ENCODE measurements around the gene ECHS1. TPM values are rescaled to one million over a fixed set of nuclear protein-coding genes. Genes with fewer than 3 reads are reported as not detected.
"Not testable (repeated sequence)": the region's sequence is repeated elsewhere in the genome, so short reads cannot be mapped to it uniquely, and the experiment has no call there.

The ECHS1 gene
- total and polyA plus RNA-seq, 4 donors: 52.1 to 115 (median 100) TPM

DNA sequence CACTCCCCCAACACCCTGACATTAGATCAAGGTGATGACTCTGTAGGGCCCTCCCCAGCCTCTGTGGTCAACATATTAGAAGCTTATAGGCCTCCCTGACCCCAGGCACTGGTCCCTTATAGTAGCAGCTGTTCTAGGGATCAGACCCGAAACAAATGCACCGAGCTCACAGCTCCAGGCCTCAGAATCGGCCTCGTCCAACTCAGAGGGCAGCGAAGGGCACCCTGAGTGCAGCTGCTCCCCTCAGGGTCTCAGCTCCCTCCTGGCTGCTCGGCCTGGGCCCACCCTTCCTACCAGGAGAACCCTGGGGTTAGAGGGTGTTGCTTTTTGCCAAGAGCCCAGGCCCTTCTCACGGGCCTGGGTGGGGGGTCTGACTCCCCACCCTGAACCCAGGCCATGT, 5.0 kb downstream of the ECHS1 start:
- H3K27ac ChIP-seq (ENCODE audit: low read depth, low read length): no peak overlapping the region
- no peak for DNase-seq (ENCODE audit: low read depth in 4 of 6, low spot score in 6 of 6)
- H3K36me3 ChIP-seq (ENCODE audit: control insufficient read depth, insufficient read depth, low read length): peaks cover 77% of the 10 kb centered on the region
- peaks cover 16% of the 10 kb centered on the region for H3K4me1 ChIP-seq (ENCODE audit: control insufficient read depth, insufficient read depth, low read length)
- no peaks in the 10 kb centered on the region for H3K9me3 ChIP-seq (ENCODE audit: control insufficient read depth, insufficient read depth, low read length)
- no peak overlapping the region for H3K4me3 ChIP-seq (ENCODE audit: low read depth, low read length)
- WGBS (ENCODE audit: insufficient coverage): 95% methylated on average over 5 of the region's 7 CpGs
- no peaks in the 10 kb centered on the region for H3K27me3 ChIP-seq (ENCODE audit: control insufficient read depth, insufficient read depth, low read length)

DNA sequence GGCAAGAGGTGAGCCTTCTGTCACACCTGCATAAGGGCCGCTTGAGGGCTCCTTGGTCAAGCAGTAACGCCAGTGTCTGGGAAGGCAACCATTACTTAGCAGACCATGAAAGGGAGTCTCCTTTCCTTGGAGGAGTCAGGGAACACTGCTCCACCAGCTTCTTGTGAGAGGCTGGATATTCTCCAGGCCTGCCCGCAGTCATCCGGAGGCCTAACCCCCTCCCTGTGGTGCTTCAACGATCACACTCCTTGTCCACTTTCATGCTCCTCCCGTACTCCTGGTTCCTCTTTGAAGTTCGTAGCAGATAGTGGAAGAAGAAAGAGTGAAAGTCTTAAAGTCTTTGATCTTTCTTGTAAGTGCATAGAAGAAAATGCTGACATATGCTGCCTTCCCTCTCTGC, 5.7 kb downstream of the ECHS1 start:
- peaks cover 14% of the 10 kb centered on the region for H3K4me1 ChIP-seq (ENCODE audit: control insufficient read depth, insufficient read depth, low read length)
- H3K27me3 ChIP-seq (ENCODE audit: control insufficient read depth, insufficient read depth, low read length); DNase-seq (ENCODE audit: low read depth in 4 of 6, low spot score in 6 of 6); H3K4me3 ChIP-seq (ENCODE audit: low read depth, low read length); H3K9me3 ChIP-seq (ENCODE audit: control insufficient read depth, insufficient read depth, low read length); H3K27ac ChIP-seq (ENCODE audit: low read depth, low read length): not testable (repeated sequence)
- WGBS (ENCODE audit: insufficient coverage): no CpG with 5 or more reads among the region's 7 CpGs
- peaks cover 84% of the 10 kb centered on the region for H3K36me3 ChIP-seq (ENCODE audit: control insufficient read depth, insufficient read depth, low read length)

DNA sequence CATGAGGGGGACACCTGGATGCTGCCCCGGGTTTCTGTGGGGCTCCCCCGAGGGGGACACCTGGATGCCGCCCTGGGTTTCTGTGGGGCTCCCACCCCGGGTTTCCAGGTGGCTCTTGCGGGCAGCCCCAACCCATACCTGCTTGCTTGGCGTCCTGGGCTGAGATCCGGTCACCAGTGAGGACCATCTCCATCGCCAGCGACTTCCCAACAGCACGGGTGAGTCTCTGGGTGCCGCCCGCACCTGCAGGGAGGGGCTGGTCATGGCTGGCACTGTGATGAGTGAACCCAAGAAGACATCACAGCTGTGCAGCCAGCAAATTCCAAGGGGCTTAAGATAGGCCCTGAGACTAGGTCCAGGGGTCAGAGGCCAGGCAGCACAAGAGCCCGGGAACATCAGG, 6.4 kb downstream of the ECHS1 start:
- Histone ChIP-seq H3K27me3 (ENCODE audit: control insufficient read depth, insufficient read depth, low read length) (no peaks in the 10 kb centered on the region), H3K4me1 (ENCODE audit: control insufficient read depth, insufficient read depth, low read length) (peaks cover 8% of the 10 kb centered on the region), H3K27ac (ENCODE audit: low read depth, low read length) (no peak overlapping the region), H3K9me3 (ENCODE audit: control insufficient read depth, insufficient read depth, low read length) (no peaks in the 10 kb centered on the region), H3K4me3 (ENCODE audit: low read depth, low read length) (no peak overlapping the region), H3K36me3 (ENCODE audit: control insufficient read depth, insufficient read depth, low read length) (peaks cover 86% of the 10 kb centered on the region)
- no peak for DNase-seq (ENCODE audit: low read depth in 4 of 6, low spot score in 6 of 6)
- WGBS (ENCODE audit: insufficient coverage): 94% methylated on average over 13 of the region's 13 CpGs

DNA sequence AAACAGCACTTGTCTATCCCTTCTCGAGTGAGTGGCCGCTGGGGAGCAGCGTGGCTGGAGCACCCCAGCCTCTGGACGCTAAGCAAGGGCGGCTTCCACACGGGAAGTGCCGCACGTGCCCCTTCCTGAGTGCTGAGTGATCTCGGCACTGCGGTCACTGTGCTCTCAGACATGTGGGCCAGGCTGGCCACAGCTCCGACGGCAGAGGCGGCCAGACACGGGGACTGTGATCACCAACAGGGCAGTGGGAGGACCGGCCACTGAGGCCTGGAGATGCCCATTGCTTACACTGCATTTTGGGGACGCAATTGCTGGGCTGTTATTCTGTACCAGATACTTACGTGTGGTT, 7.0 kb downstream of the ECHS1 start:
- Histone ChIP-seq H3K27me3 (ENCODE audit: control insufficient read depth, insufficient read depth, low read length) (no peaks in the 10 kb centered on the region), H3K36me3 (ENCODE audit: control insufficient read depth, insufficient read depth, low read length) (peaks cover 84% of the 10 kb centered on the region), H3K4me1 (ENCODE audit: control insufficient read depth, insufficient read depth, low read length) (peaks cover 3% of the 10 kb centered on the region), H3K4me3 (ENCODE audit: low read depth, low read length) (no peak overlapping the region), H3K9me3 (ENCODE audit: control insufficient read depth, insufficient read depth, low read length) (no peaks in the 10 kb centered on the region), H3K27ac (ENCODE audit: low read depth, low read length) (no peak overlapping the region)
- DNase-seq (ENCODE audit: low read depth in 4 of 6, low spot score in 6 of 6): no peak
- 87% methylated on average over 17 of the region's 17 CpGs for WGBS (ENCODE audit: insufficient coverage)

DNA sequence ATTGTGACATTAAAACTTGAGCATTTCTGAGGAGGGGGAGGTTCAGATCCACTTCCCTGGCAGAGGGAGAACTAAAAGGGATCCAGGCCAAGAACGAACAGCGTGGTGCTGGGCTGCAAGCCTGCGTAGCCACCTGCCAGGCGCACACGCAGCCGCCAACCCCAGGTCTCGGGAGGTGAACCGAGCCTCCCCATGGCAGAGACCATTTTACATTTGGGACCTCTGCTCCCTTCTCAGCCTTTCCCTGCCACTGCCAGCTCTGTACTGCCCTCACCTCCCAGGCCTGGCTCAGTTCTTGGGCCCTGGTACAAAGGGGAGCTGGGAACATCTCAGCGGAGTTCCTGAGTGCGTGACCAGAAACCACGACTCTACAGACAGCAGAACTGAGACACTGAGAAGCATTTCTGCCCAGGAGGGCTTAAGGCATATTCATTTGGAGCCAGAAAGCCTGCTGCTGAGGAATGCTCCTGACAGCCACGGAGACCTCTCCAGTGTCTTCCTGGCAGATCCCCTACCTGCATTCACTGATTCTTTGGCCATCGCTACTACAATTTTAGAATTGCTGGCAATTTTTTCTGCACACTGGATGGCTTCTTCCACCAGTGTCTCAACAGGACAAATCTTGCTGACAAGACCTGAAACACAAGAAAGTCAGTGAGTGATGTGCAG, 7.6 kb downstream of the ECHS1 start:
- peak in 1 of 6 donors; percentile 49 for DNase-seq (ENCODE audit: low read depth in 4 of 6, low spot score in 6 of 6)
- Histone ChIP-seq H3K36me3 (ENCODE audit: control insufficient read depth, insufficient read depth, low read length) (peaks cover 82% of the 10 kb centered on the region), H3K4me1 (ENCODE audit: control insufficient read depth, insufficient read depth, low read length) (peaks cover 3% of the 10 kb centered on the region), H3K9me3 (ENCODE audit: control insufficient read depth, insufficient read depth, low read length) (no peaks in the 10 kb centered on the region), H3K4me3 (ENCODE audit: low read depth, low read length) (no peak overlapping the region), H3K27me3 (ENCODE audit: control insufficient read depth, insufficient read depth, low read length) (no peaks in the 10 kb centered on the region), H3K27ac (ENCODE audit: low read depth, low read length) (no peak overlapping the region)
- 85% methylated on average over 13 of the region's 13 CpGs for WGBS (ENCODE audit: insufficient coverage)

DNA sequence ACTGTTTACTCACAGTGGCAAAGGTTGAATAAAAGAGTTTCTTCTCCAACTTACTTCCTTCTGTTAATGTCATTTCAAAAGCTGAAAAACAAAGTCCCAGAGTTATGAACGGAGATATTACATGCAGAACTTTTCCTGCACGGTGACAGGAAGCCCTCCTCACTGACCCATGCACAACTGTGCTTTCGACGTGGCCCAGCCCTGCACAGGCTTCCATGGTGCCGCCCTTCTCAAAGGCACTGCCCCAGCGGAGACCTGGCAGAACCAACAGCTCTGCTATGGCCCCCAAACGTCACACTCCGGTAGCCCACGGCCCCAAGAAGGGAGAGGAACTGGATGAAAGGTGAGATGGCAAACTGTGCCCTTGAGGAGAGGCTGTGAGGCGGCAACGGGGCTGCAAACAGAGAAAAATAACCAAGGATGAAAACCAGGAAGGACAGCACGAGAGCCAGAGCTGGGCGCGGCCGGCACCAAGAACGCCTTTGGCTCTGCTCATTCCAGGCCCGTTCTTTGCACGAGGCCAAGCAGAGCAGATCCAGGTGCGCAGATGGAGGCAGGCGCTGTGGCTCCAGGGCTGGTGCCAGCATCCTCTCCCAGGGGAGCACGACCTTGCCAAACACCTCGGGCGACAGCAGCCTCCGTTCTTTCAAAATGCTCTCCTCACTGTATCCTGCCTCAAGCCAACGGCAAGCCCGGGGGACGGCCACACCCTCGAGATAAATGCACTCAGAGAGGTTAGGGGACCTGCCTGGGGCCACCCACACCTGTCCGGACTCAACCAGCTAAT, 8.3 kb downstream of the ECHS1 start:
- no peak overlapping the region for H3K4me3 ChIP-seq (ENCODE audit: low read depth, low read length)
- peaks cover 78% of the 10 kb centered on the region for H3K36me3 ChIP-seq (ENCODE audit: control insufficient read depth, insufficient read depth, low read length)
- no peak overlapping the region for H3K27ac ChIP-seq (ENCODE audit: low read depth, low read length)
- peak in 1 of 6 donors; percentile 47 for DNase-seq (ENCODE audit: low read depth in 4 of 6, low spot score in 6 of 6)
- no peaks in the 10 kb centered on the region for H3K9me3 ChIP-seq (ENCODE audit: control insufficient read depth, insufficient read depth, low read length)
- peaks cover 3% of the 10 kb centered on the region for H3K4me1 ChIP-seq (ENCODE audit: control insufficient read depth, insufficient read depth, low read length)
- no peaks in the 10 kb centered on the region for H3K27me3 ChIP-seq (ENCODE audit: control insufficient read depth, insufficient read depth, low read length)
- 91% methylated on average over 27 of the region's 29 CpGs for WGBS (ENCODE audit: insufficient coverage)

DNA sequence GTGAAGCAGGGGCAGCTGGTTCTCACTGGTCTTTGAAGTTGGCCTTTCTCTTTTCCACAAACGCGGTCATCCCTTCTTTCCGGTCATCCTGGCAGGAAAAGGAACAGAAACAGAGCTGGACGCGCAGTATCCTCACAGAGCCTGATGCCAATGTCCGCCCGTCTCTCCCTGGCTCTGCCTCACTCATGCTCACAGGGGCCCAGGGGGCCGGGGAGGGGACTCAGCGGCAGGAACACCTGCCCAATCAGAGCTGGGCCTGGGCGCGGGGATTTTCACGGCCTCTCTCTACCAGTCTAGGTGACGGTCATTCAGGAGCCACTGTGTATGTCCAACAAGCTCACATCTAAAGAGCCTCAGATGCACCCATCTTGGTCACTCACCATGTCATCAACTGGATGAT, 10.3 kb downstream of the ECHS1 start:
- no peaks in the 10 kb centered on the region for H3K9me3 ChIP-seq (ENCODE audit: control insufficient read depth, insufficient read depth, low read length)
- peaks cover 59% of the 10 kb centered on the region for H3K36me3 ChIP-seq (ENCODE audit: control insufficient read depth, insufficient read depth, low read length)
- H3K27ac ChIP-seq (ENCODE audit: low read depth, low read length): no peak overlapping the region
- peaks cover 3% of the 10 kb centered on the region for H3K4me1 ChIP-seq (ENCODE audit: control insufficient read depth, insufficient read depth, low read length)
- H3K27me3 ChIP-seq (ENCODE audit: control insufficient read depth, insufficient read depth, low read length): no peaks in the 10 kb centered on the region
- whole genome bisulfite sequencing (ENCODE audit: insufficient coverage): 94% methylated on average over 13 of the region's 13 CpGs
- H3K4me3 ChIP-seq (ENCODE audit: low read depth, low read length): no peak overlapping the region
- no peak for DNase-seq (ENCODE audit: low read depth in 4 of 6, low spot score in 6 of 6)

DNA sequence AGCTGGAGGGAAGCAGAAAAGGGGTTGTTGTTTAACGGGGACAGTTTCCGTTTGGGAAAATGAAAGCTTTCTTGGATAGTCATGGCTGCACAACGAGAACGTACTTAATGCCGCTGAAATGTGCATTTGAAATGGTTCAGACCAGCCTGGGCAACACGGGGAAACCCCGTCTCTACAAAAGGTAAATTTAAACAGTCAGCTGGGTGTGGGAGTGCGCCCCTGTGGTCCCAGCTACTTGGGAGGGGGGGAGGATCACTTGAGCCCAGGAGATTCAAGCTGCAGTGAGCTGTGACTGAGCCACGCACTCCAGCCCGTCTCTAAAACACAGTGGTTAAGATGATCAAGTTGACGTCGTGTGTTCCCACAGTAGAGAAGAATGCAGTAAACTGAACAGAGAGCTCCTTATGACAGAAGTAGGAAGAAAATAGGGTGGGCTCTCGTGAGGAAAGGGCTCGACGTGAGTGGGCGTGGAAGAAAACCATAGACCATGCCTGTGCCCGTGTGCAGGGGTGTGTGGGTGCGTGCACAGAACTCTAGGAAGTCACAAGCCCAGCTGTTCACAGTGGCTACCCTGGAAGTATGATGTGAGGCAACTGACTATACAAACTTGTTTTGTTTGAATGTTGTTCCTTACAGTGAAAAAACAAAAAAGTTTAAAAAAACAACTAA, 11.2 kb downstream of the ECHS1 start:
- Histone ChIP-seq H3K9me3 (ENCODE audit: control insufficient read depth, insufficient read depth, low read length) (no peaks in the 10 kb centered on the region), H3K36me3 (ENCODE audit: control insufficient read depth, insufficient read depth, low read length) (peaks cover 57% of the 10 kb centered on the region), H3K4me3 (ENCODE audit: low read depth, low read length) (no peak overlapping the region), H3K27ac (ENCODE audit: low read depth, low read length) (no peak overlapping the region), H3K27me3 (ENCODE audit: control insufficient read depth, insufficient read depth, low read length) (no peaks in the 10 kb centered on the region), H3K4me1 (ENCODE audit: control insufficient read depth, insufficient read depth, low read length) (peaks cover 10% of the 10 kb centered on the region)
- 79% methylated on average over 18 of the region's 18 CpGs for WGBS (ENCODE audit: insufficient coverage)
- DNase-seq (ENCODE audit: low read depth in 4 of 6, low spot score in 6 of 6): no peak

DNA sequence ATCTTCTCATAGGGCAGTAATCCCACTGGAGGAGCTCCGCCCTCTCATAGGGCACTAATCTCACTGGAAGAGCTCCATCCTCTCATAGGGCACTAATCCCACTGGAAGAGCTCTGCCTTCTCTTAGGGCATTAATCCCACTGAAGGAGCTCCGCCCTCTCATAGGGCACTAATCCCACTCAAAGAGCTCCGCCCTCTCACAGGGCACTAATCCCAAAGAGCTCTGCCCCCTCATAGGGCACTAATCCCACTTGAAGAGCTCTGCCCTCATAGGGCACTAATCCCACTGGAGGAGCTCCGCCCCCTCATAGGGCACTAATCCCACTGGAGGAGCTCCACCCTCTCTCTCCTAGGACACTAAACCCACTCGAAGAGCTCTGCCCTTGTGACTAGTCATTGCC, 11.9 kb downstream of the ECHS1 start:
- H3K9me3 ChIP-seq (ENCODE audit: control insufficient read depth, insufficient read depth, low read length): no peaks in the 10 kb centered on the region
- WGBS (ENCODE audit: insufficient coverage): 90% methylated on average over 4 of the region's 5 CpGs
- H3K36me3 ChIP-seq (ENCODE audit: control insufficient read depth, insufficient read depth, low read length): peaks cover 50% of the 10 kb centered on the region
- no peak for DNase-seq (ENCODE audit: low read depth in 4 of 6, low spot score in 6 of 6)
- H3K27me3 ChIP-seq (ENCODE audit: control insufficient read depth, insufficient read depth, low read length): peaks cover 2% of the 10 kb centered on the region
- H3K27ac ChIP-seq (ENCODE audit: low read depth, low read length): no peak overlapping the region
- H3K4me3 ChIP-seq (ENCODE audit: low read depth, low read length): no peak overlapping the region
- H3K4me1 ChIP-seq (ENCODE audit: control insufficient read depth, insufficient read depth, low read length): peaks cover 16% of the 10 kb centered on the region

All from spinal cord (tissue), 10 donors.